Neuronal stem cell (in vitro differentiated cells): ENCODE results near the gene DLK1.
A peak's percentile ranks its signal among the peaks of the same experiment; 100 is the strongest.

Experiments used
- DNase-seq: peaks from one replicate; pipeline ENCODE4 v3.0.0-alpha.2; 2013; ENCODE audit warnings: low spot score
- H2AFZ ChIP-seq: one replicate; pipeline ENCODE4 v1.6.1; 2013; ENCODE audit warnings: mild to moderate bottlenecking, low read length, inconsistent platforms
- H2AK5ac ChIP-seq: 2 replicates; pipeline ENCODE4 v1.6.1; 2013; ENCODE audit warnings: low read depth, mild to moderate bottlenecking, inconsistent platforms, low read length, moderate library complexity, mixed read lengths
- H2BK120ac ChIP-seq: 2 replicates; pipeline ENCODE4 v1.6.1; 2013; ENCODE audit warnings: low read depth, mild to moderate bottlenecking, inconsistent platforms, low read length, moderate library complexity, mixed read lengths
- H2BK12ac ChIP-seq: one replicate; pipeline ENCODE4 v1.6.1; 2013; ENCODE audit warnings: low read length, inconsistent platforms
- H2BK15ac ChIP-seq: 2 replicates; pipeline ENCODE4 v1.6.1; 2013; ENCODE audit warnings: mild to moderate bottlenecking, low read length, inconsistent platforms, mixed read lengths
- H2BK5ac ChIP-seq: one replicate; pipeline ENCODE4 v1.6.1; 2013; ENCODE audit warnings: inconsistent platforms, mild to moderate bottlenecking, low read length, moderate library complexity
- H3K14ac ChIP-seq: one replicate; pipeline ENCODE4 v1.6.1; 2013; ENCODE audit warnings: low read length, inconsistent platforms
- H3K18ac ChIP-seq: 2 replicates; pipeline ENCODE4 v1.6.1; 2013; ENCODE audit warnings: low read length, inconsistent platforms
- H3K23ac ChIP-seq: 2 replicates; pipeline ENCODE4 v1.6.1; 2013; ENCODE audit warnings: low read depth, mild to moderate bottlenecking, mixed read lengths, low read length, inconsistent platforms; ENCODE audit not compliant: poor library complexity
- H3K27ac ChIP-seq: replicated peaks from 3 replicates; pipeline ENCODE4 v1.5.1; 2013; ENCODE audit warnings: low read length, inconsistent platforms
- H3K27me3 ChIP-seq, 3 experiments: 2 replicates each; pipeline ENCODE4 v1.6.1; 2013; ENCODE audit warnings: low read length in 3 of 3, mild to moderate bottlenecking in 2 of 3, inconsistent platforms in 1 of 3, low read depth in 1 of 3, mixed read lengths in 1 of 3, moderate library complexity in 1 of 3; ENCODE audit not compliant: control insufficient read depth in 3 of 3, insufficient read depth in 3 of 3
- H3K36me3 ChIP-seq, 2 donors: replicated peaks in 1 of 2; 2 replicates each; pipeline ENCODE4 v1.6.1; 2013; ENCODE audit warnings: low read length in 2 of 2; ENCODE audit not compliant: control insufficient read depth in 2 of 2, insufficient read depth in 2 of 2
- H3K4ac ChIP-seq: 2 replicates; pipeline ENCODE4 v1.6.1; 2013; ENCODE audit warnings: inconsistent platforms, mild to moderate bottlenecking, low read length, moderate library complexity
- H3K4me1 ChIP-seq, 2 donors: 1 replicate in 1 of 2; 2 replicates in 1 of 2; pipeline ENCODE4 v1.6.1; 2013; ENCODE audit warnings: low read length in 2 of 2, low read depth in 1 of 2; ENCODE audit not compliant: control insufficient read depth in 2 of 2, insufficient read depth in 1 of 2
- H3K4me2 ChIP-seq: one replicate; pipeline ENCODE4 v1.6.1; 2013; ENCODE audit warnings: mild to moderate bottlenecking, low read length, inconsistent platforms; ENCODE audit not compliant: insufficient read depth, poor library complexity, severe bottlenecking
- H3K4me3 ChIP-seq, 2 donors: 2 replicates each; pipeline ENCODE4 v1.5.1; 2013; ENCODE audit warnings: low read length in 2 of 2, mild to moderate bottlenecking in 2 of 2, inconsistent platforms in 1 of 2, moderate library complexity in 1 of 2
- H3K79me1 ChIP-seq: one replicate; pipeline ENCODE4 v1.6.1; 2013; ENCODE audit warnings: low read depth, mild to moderate bottlenecking, inconsistent platforms, low read length, moderate library complexity
- H3K9ac ChIP-seq: one replicate; pipeline ENCODE4 v1.6.1; 2013; ENCODE audit warnings: mild to moderate bottlenecking, low read depth, low read length, inconsistent platforms; ENCODE audit not compliant: poor library complexity
- H3K9me3 ChIP-seq, 2 donors: replicated peaks in 1 of 2; 2 replicates each; pipeline versions ENCODE3 to v1.6.1; 2013; ENCODE audit warnings: low read length in 2 of 2, mild to moderate bottlenecking in 2 of 2, inconsistent platforms in 1 of 2, low read depth in 1 of 2, mixed read lengths in 1 of 2, moderate library complexity in 1 of 2; ENCODE audit not compliant: control insufficient read depth in 2 of 2, insufficient read depth in 1 of 2
- H4K8ac ChIP-seq: one replicate; pipeline ENCODE4 v1.6.1; 2013; ENCODE audit warnings: low read depth, mild to moderate bottlenecking, inconsistent platforms, low read length, moderate library complexity
- H4K91ac ChIP-seq: one replicate; pipeline ENCODE4 v1.6.1; 2013; ENCODE audit warnings: low read length, low read depth, mild to moderate bottlenecking, inconsistent platforms; ENCODE audit not compliant: poor library complexity
- WGBS, 2 donors: extraction: QIAGEN DNeasy Blood & Tissue Kit; methylation state at CpG; one replicate each; pipeline ENCODE4 v1.1.7; 2013; ENCODE audit warnings: missing lambda C conversion rate in 2 of 2, mixed read lengths in 1 of 2; ENCODE audit not compliant: insufficient read length in 2 of 2, insufficient replicate concordance in 1 of 2; ENCODE audit errors: extremely low coverage in 2 of 2; 5-methylcytosine and 5-hydroxymethylcytosine counted together

The DLK1 gene

DNA sequence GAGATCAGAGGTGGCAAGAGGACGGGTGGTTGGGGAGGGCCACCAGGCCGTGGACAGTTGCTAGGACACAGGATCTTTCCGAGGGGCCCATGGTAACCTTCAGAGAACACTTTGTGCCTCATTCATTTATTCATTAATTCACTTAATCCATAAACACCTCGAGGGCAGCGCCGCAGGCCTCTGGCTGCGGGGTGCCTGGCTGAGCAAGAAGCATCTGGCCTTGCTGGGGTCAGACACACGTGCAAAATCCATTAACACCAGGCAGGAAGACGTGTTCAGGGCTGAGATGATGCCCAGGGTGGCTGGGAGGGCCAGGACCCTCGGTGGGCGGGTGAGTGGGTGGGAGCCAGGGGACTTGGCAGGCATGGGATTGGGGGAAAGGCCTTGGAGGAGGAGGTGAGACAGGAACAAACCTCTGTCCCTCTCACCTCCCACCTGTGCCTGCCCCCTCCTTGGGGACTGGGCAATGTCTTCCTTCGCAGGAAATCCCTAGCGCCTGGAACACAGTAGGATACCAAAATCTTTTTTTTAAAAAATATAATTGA, 6.6 kb upstream of the DLK1 start:
- H3K4ac ChIP-seq = no peak overlapping the region
- no peak overlapping the region for H4K91ac ChIP-seq
- no peak overlapping the region for H3K14ac ChIP-seq
- no peak overlapping the region for H3K4me2 ChIP-seq
- H2BK5ac ChIP-seq = no peak overlapping the region
- H3K27ac ChIP-seq = no peak overlapping the region
- WGBS, 2 donors = no CpG with 5 or more reads among the region's 13 CpGs
- H3K9ac ChIP-seq = no peak overlapping the region
- H2AFZ ChIP-seq = no peak overlapping the region
- peak overlapping the region; percentile 70 for H2AK5ac ChIP-seq
- peaks cover 7 to 9% of the 10 kb centered on the region in 2 donors for H3K9me3 ChIP-seq
- peak overlapping the region; percentile 24 for H3K18ac ChIP-seq
- H3K23ac ChIP-seq = no peak overlapping the region
- peaks cover 30 to 45% of the 10 kb centered on the region in 2 donors for H3K4me1 ChIP-seq
- H3K4me3 ChIP-seq = no peak overlapping the region
- H2BK15ac ChIP-seq = no peak overlapping the region
- H3K36me3 ChIP-seq = no peaks in the 10 kb centered on the region
- H4K8ac ChIP-seq = no peak overlapping the region
- H3K79me1 ChIP-seq = peaks cover 2% of the 10 kb centered on the region
- H2BK120ac ChIP-seq = no peak overlapping the region
- H3K27me3 ChIP-seq = peaks cover 0 to 43% (median 0%) of the 10 kb centered on the region in 3 experiments
- no peak overlapping the region for H2BK12ac ChIP-seq
- DNase-seq = no peak

DNA sequence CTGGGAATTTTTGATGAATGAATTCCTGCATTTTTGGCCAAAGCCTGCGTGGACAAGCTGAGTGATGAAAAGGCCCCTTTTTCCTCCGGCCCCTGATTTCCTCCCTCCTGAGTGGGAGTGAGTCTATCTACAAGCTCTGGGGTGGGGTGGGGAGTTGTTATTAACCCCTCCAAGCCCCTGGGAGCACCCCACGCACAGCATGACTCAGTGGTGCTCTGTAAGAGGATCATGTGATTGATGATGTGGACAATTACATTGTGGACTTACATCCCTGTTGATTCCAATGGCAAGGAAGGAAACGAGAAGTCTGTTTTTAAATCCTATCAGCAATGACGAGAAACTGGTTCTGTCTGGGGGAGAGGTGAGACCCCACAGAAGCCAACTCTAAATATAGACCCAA, 5.1 kb upstream of the DLK1 start:
- H3K9me3 ChIP-seq = peaks cover 0 to 1% of the 10 kb centered on the region in 2 donors
- H4K8ac ChIP-seq = no peak overlapping the region
- DNase-seq = no peak
- no peak overlapping the region for H3K4me2 ChIP-seq
- H2BK15ac ChIP-seq = peak overlapping the region; percentile 28
- no peak overlapping the region for H2BK120ac ChIP-seq
- H3K79me1 ChIP-seq = peaks cover 2% of the 10 kb centered on the region
- peaks cover 30 to 54% of the 10 kb centered on the region in 2 donors for H3K4me1 ChIP-seq
- H3K36me3 ChIP-seq = no peaks in the 10 kb centered on the region
- no peak overlapping the region for H3K27ac ChIP-seq
- H3K4ac ChIP-seq = no peak overlapping the region
- no peak overlapping the region for H2BK12ac ChIP-seq
- no peak overlapping the region for H2AFZ ChIP-seq
- peak overlapping the region; percentile 8 for H2BK5ac ChIP-seq
- no peak overlapping the region for H4K91ac ChIP-seq
- H3K18ac ChIP-seq = no peak overlapping the region
- peak overlapping the region; percentile 51 for H2AK5ac ChIP-seq
- WGBS, 2 donors = no CpG with 5 or more reads among the region's 5 CpGs
- peaks cover 0 to 58% (median 0%) of the 10 kb centered on the region in 3 experiments for H3K27me3 ChIP-seq
- no peak overlapping the region for H3K9ac ChIP-seq
- no peak overlapping the region for H3K4me3 ChIP-seq
- no peak overlapping the region for H3K14ac ChIP-seq
- H3K23ac ChIP-seq = no peak overlapping the region

DNA sequence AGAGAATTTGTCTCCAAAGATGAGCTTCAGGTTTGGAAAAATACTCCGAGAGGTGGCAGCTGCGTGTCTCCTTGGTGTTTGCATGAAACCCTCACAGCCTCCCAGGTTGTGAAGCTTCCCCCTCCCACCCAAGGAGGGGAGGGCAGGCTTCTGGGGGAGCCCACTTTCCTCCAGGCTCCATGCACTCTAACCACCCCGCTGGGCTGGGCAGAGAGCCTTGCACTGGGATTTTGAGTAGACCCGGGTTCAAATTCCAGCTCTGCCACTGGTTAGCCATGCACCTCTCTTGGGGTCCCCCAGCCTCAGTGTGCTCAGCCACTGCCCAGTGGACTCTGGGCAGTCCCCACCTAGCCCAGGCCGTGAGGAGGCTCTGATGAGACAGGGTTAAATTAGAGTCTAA, 4.3 kb upstream of the DLK1 start:
- Histone ChIP-seq H3K36me3 (peaks cover 0 to 2% of the 10 kb centered on the region in 2 donors), H3K27ac (no peak overlapping the region), H3K79me1 (peaks cover 2% of the 10 kb centered on the region), H3K23ac (no peak overlapping the region), H3K9me3 (no peaks in the 10 kb centered on the region), H2BK12ac (no peak overlapping the region), H3K4me1 (peaks cover 30 to 54% of the 10 kb centered on the region in 2 donors), H2BK120ac (no peak overlapping the region), H2BK5ac (peak overlapping the region; percentile 85), H4K91ac (no peak overlapping the region), H4K8ac (no peak overlapping the region), H2BK15ac (no peak overlapping the region), H3K14ac (no peak overlapping the region), H2AFZ (no peak overlapping the region), H3K9ac (no peak overlapping the region), H3K4ac (no peak overlapping the region), H2AK5ac (peak overlapping the region; percentile 96), H3K4me2 (no peak overlapping the region), H3K4me3 (no peak overlapping the region), H3K18ac (peak overlapping the region; percentile 68), H3K27me3 (peaks cover 0 to 64% (median 0%) of the 10 kb centered on the region in 3 experiments)
- no peak for DNase-seq
- no CpG with 5 or more reads among the region's 5 CpGs for WGBS, 2 donors

DNA sequence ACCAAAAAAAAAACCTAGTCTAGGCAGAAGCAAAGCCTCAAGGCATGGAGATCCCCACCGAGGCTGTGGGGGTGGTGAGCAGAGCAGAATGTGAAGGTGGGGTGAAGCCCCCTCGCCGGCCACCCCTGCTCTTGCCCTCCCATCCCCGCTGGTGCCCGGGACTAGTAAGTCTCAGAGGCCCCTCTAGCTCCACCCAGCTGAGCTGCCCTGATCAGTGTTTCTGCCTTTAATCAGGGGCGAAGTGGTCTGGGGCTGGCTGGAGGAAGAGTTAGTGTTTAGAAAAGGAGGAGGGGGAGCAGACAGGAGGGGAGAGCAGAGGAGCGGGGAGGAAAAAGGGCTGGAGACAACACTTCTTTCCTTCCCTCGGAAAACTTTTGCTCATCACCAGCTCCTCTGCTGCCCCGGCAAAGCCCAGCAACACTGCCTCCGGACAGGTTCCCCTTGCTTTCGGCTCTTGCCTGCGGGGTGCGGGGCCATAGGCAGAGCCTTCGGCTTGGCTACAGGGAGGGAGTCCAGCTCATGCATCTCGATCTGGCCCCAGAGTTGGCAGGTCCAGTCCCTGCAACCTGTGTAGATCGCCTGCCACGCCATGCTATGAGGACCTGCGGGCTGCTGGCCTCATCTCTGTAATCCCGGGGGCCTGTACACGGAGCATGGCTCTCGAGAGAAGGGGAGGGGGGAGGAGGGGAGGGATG, 3.4 kb upstream of the DLK1 start:
- WGBS, 2 donors = no CpG with 5 or more reads among the region's 21 CpGs

More for the DNA sequence above, 3.4 kb upstream of the DLK1 start:
- peak overlapping the region; percentile 96 for H2AK5ac ChIP-seq
- peaks cover 0 to 11% of the 10 kb centered on the region in 2 donors for H3K36me3 ChIP-seq
- H3K27ac ChIP-seq = peak overlapping the region; percentile 76
- no peak for DNase-seq
- peak overlapping the region; percentile 99 for H3K18ac ChIP-seq
- peaks cover 2% of the 10 kb centered on the region for H3K79me1 ChIP-seq
- H4K8ac ChIP-seq = no peak overlapping the region
- H3K4me1 ChIP-seq = peaks cover 30 to 49% of the 10 kb centered on the region in 2 donors
- peak overlapping the region; percentile 83 for H2AFZ ChIP-seq
- peaks cover 0 to 73% (median 0%) of the 10 kb centered on the region in 3 experiments for H3K27me3 ChIP-seq
- H3K4ac ChIP-seq = no peak overlapping the region
- H3K23ac ChIP-seq = peak overlapping the region; percentile 59
- peak overlapping the region; percentile 95 for H2BK15ac ChIP-seq
- H3K9me3 ChIP-seq = no peaks in the 10 kb centered on the region
- H2BK5ac ChIP-seq = peak overlapping the region; percentile 85
- peak overlapping the region; percentile 82 for H3K9ac ChIP-seq
- H2BK12ac ChIP-seq = peak overlapping the region; percentile 63
- H3K4me2 ChIP-seq = peak overlapping the region; percentile 40
- peak overlapping the region; percentile 86 for H3K14ac ChIP-seq
- H3K4me3 ChIP-seq = no peak overlapping the region
- H4K91ac ChIP-seq = peak overlapping the region; percentile 73
- peak overlapping the region; percentile 89 for H2BK120ac ChIP-seq
